ENCODE measurements around the gene IL1R1.

GRCh38 chr2:102112692-102113665 lies 29.6 kb upstream of the IL1R1 start:
- TF ChIP-seq CTCF (IDR thresholded peaks at IDR 0.05) (no peak), POLR2A (IDR thresholded peaks at IDR 0.05) (no peak)
